OCI-LY3 (cell line): Measurements from ENCODE around the gene MAP6.

Source experiments
- EZH2phosphoT487 ChIP-seq: fragments of 200-600 bp; shearing (Covaris generic); IDR thresholded peaks from 2 replicates; pipeline ENCODE4 v1.6.1; 2018; ENCODE audit warnings: antibody characterized with exemption, mixed run types, low read depth
- TF ChIP-seq, protein P1 (sequence below): fragments of 200-600, 300-600 bp; sonication (generic); IDR thresholded peaks from 2 replicates; pipeline ENCODE4 v1.5.1; 2014; ENCODE audit warnings: antibody characterized with exemption, low read length, low read depth

GRCh38 chr11:75616281-75616680, 52.6 kb downstream of the MAP6 start:
- TF ChIP-seq, protein P1, sequence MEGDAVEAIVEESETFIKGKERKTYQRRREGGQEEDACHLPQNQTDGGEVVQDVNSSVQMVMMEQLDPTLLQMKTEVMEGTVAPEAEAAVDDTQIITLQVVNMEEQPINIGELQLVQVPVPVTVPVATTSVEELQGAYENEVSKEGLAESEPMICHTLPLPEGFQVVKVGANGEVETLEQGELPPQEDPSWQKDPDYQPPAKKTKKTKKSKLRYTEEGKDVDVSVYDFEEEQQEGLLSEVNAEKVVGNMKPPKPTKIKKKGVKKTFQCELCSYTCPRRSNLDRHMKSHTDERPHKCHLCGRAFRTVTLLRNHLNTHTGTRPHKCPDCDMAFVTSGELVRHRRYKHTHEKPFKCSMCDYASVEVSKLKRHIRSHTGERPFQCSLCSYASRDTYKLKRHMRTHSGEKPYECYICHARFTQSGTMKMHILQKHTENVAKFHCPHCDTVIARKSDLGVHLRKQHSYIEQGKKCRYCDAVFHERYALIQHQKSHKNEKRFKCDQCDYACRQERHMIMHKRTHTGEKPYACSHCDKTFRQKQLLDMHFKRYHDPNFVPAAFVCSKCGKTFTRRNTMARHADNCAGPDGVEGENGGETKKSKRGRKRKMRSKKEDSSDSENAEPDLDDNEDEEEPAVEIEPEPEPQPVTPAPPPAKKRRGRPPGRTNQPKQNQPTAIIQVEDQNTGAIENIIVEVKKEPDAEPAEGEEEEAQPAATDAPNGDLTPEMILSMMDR: no peak
- no peak for TF ChIP-seq EZH2phosphoT487
